ENCODE results near the gene FOSL1. TPM values are rescaled to one million over a fixed set of nuclear protein-coding genes. Genes with fewer than 3 reads are reported as not detected.
A peak's percentile ranks its signal among the peaks of the same experiment; 100 is the strongest.

The FOSL1 gene
- total RNA-seq, 1 donor from 2014 or later: 0.47 TPM

GRCh38 chr11:65920372-65920802 lies 20.2 kb upstream of the FOSL1 start:
- no peaks in the 10 kb centered on the region for H3K27me3 ChIP-seq (ENCODE audit: low read depth)
- intact Hi-C loops (cut with micrococcal nuclease): no loop called here
- DNase-seq: peak; percentile 24
- H3K4me1 ChIP-seq: peaks cover 53% of the 10 kb centered on the region
- TF ChIP-seq CTCF (IDR thresholded peaks at IDR 0.05; ENCODE audit: borderline replicate concordance): no peak
- no peaks in the 10 kb centered on the region for H3K9me3 ChIP-seq (replicated peaks)
- H3K4me3 ChIP-seq: peak overlapping the region; percentile 100
- H3K27ac ChIP-seq (replicated peaks): peak overlapping the region; percentile 88
- peaks cover 32% of the 10 kb centered on the region for H3K36me3 ChIP-seq

GRCh38 chr11:65919573-65920371 lies 19.6 kb upstream of the FOSL1 start:
- H3K9me3 ChIP-seq (replicated peaks): no peaks in the 10 kb centered on the region
- intact Hi-C loops (cut with micrococcal nuclease): no loop called here
- peak overlapping the region; percentile 88 for H3K27ac ChIP-seq (replicated peaks)
- H3K4me3 ChIP-seq: peak overlapping the region; percentile 100
- H3K27me3 ChIP-seq (ENCODE audit: low read depth): no peaks in the 10 kb centered on the region
- no peak for DNase-seq
- H3K4me1 ChIP-seq: peaks cover 59% of the 10 kb centered on the region
- peaks cover 32% of the 10 kb centered on the region for H3K36me3 ChIP-seq
- TF ChIP-seq CTCF (IDR thresholded peaks at IDR 0.05; ENCODE audit: borderline replicate concordance): no peak

- DNase-seq: peak; percentile 99
- intact Hi-C loops (cut with micrococcal nuclease): no loop called here
These were observed 19.0 kb upstream of the FOSL1 start, which contains the start of gene DRAP1 for GRCh38 chr11:65919141-65919572. Gene DRAP1 (plus strand): TSS chr11:65919426. CDS start chr11:65919502, 76 bp downstream.

GRCh38 chr11:65918211-65919140 lies 18.3 kb upstream of the FOSL1 start, which contains the start of gene C11orf68:
Gene C11orf68 (minus strand): TSS chr11:65919062. CDS start chr11:65919031, 31 bp downstream.
- no peak for DNase-seq
- Histone ChIP-seq H3K27ac (replicated peaks) (peak within 1 kb of the TSS; percentile 99), H3K4me3 (peak within 1 kb of the TSS; percentile 100), H3K27me3 (ENCODE audit: low read depth) (no peaks in the 10 kb centered on the region), H3K4me1 (peaks cover 63% of the 10 kb centered on the region), H3K36me3 (peaks cover 32% of the 10 kb centered on the region), H3K9me3 (replicated peaks) (no peaks in the 10 kb centered on the region)
- TF ChIP-seq CTCF (IDR thresholded peaks at IDR 0.05; ENCODE audit: borderline replicate concordance): no peak
- intact Hi-C loops (cut with micrococcal nuclease): no loop called here

More at GRCh38 chr11:65919141-65919572, 19.0 kb upstream of the FOSL1 start, which contains the start of gene DRAP1:
- H3K27ac ChIP-seq (replicated peaks): peak within 1 kb of the TSS; percentile 99
- peak within 1 kb of the TSS; percentile 100 for H3K4me3 ChIP-seq
- H3K9me3 ChIP-seq (replicated peaks): no peaks in the 10 kb centered on the region
- H3K36me3 ChIP-seq: peaks cover 32% of the 10 kb centered on the region
- no peaks in the 10 kb centered on the region for H3K27me3 ChIP-seq (ENCODE audit: low read depth)
- H3K4me1 ChIP-seq: peaks cover 63% of the 10 kb centered on the region
- TF ChIP-seq CTCF (IDR thresholded peaks at IDR 0.05; ENCODE audit: borderline replicate concordance): no peak
